H9 (cell line): ENCODE data around the gene PRODH. TPM values are rescaled to one million over a fixed set of nuclear protein-coding genes. Genes with fewer than 3 reads are reported as not detected.
A peak's percentile ranks its signal among the peaks of the same experiment; 100 is the strongest.
"Not testable (repeated sequence)": the region's sequence is repeated elsewhere in the genome, so short reads cannot be mapped to it uniquely, and the experiment has no call there.

ENCODE experiments used
- DNase-seq: peaks from one replicate; pipeline ENCODE4 v3.0.0-alpha.2; 2017
- H2AFZ ChIP-seq: one replicate; pipeline ENCODE4 v1.6.1; 2013; ENCODE audit warnings: mild to moderate bottlenecking, low read length, control low read depth, moderate library complexity
- H2AK5ac ChIP-seq: 2 replicates; pipeline ENCODE4 v1.6.1; 2013; ENCODE audit warnings: low read length, control low read depth, mixed read lengths; ENCODE audit not compliant: insufficient read length
- H2BK120ac ChIP-seq: one replicate; pipeline ENCODE4 v1.6.1; 2013; ENCODE audit warnings: low read depth, mild to moderate bottlenecking, low read length, control low read depth, inconsistent platforms; ENCODE audit not compliant: poor library complexity, severe bottlenecking
- H2BK12ac ChIP-seq: 2 replicates; pipeline ENCODE4 v1.6.1; 2013; ENCODE audit warnings: low read length, control low read depth, mixed read lengths, low read depth; ENCODE audit not compliant: insufficient read length
- H2BK15ac ChIP-seq: 2 replicates; pipeline ENCODE4 v1.6.1; 2013; ENCODE audit warnings: low read depth, low read length, control low read depth
- H2BK20ac ChIP-seq: one replicate; pipeline ENCODE4 v1.6.1; 2013; ENCODE audit warnings: low read depth, mild to moderate bottlenecking, low read length, control low read depth, inconsistent platforms; ENCODE audit not compliant: poor library complexity, severe bottlenecking
- H2BK5ac ChIP-seq: 2 replicates; pipeline ENCODE4 v1.6.1; 2013; ENCODE audit warnings: low read length, control low read depth, mixed read lengths; ENCODE audit not compliant: insufficient read length
- H3K14ac ChIP-seq: 2 replicates; pipeline ENCODE4 v1.6.1; 2013; ENCODE audit warnings: low read length, control low read depth; ENCODE audit not compliant: insufficient read depth
- H3K18ac ChIP-seq: 2 replicates; pipeline ENCODE4 v1.6.1; 2013; ENCODE audit warnings: low read depth, mild to moderate bottlenecking, mixed read lengths, low read length, control low read depth; ENCODE audit not compliant: insufficient read length
- H3K23ac ChIP-seq: 2 replicates; pipeline ENCODE4 v1.6.1; 2013; ENCODE audit warnings: low read length, control low read depth, mixed read lengths, low read depth; ENCODE audit not compliant: insufficient read length
- H3K23me2 ChIP-seq: 2 replicates; pipeline ENCODE4 v1.6.1; 2013; ENCODE audit warnings: low read depth, mild to moderate bottlenecking, mixed read lengths, low read length, control low read depth; ENCODE audit not compliant: insufficient read length, poor library complexity, severe bottlenecking
- H3K27ac ChIP-seq: 2 replicates; pipeline ENCODE4 v1.5.1; 2013; ENCODE audit warnings: low read length, control low read depth, mixed read lengths, low read depth; ENCODE audit not compliant: insufficient read length
- H3K27me3 ChIP-seq: 2 replicates; pipeline ENCODE4 v1.6.1; 2013; ENCODE audit warnings: low read length, control low read depth, inconsistent platforms; ENCODE audit not compliant: insufficient read depth
- H3K4ac ChIP-seq: 2 replicates; pipeline ENCODE4 v1.6.1; 2013; ENCODE audit warnings: low read depth, mild to moderate bottlenecking, control low read depth, inconsistent platforms, low read length, moderate library complexity
- H3K4me1 ChIP-seq: 2 replicates; pipeline ENCODE4 v1.6.1; 2013; ENCODE audit warnings: low read length, control low read depth, inconsistent platforms; ENCODE audit not compliant: insufficient read depth
- H3K4me2 ChIP-seq: 2 replicates; pipeline ENCODE4 v1.6.1; 2013; ENCODE audit warnings: low read length, control low read depth, mixed read lengths; ENCODE audit not compliant: insufficient read length, insufficient read depth
- H3K56ac ChIP-seq: 2 replicates; pipeline ENCODE4 v1.6.1; 2013; ENCODE audit warnings: low read depth, mild to moderate bottlenecking, mixed read lengths, low read length, control low read depth; ENCODE audit not compliant: insufficient read length
- H3K79me1 ChIP-seq: 2 replicates; pipeline ENCODE4 v1.6.1; 2013; ENCODE audit warnings: low read depth, mild to moderate bottlenecking, moderate library complexity, low read length, control low read depth, inconsistent platforms; ENCODE audit not compliant: insufficient read depth, poor library complexity, severe bottlenecking
- H3K79me2 ChIP-seq: 2 replicates; pipeline ENCODE4 v1.6.1; 2013; ENCODE audit warnings: low read length, control low read depth, inconsistent platforms; ENCODE audit not compliant: insufficient read depth
- H3K9ac ChIP-seq: 2 replicates; pipeline ENCODE4 v1.6.1; 2013; ENCODE audit warnings: low read length, control low read depth, mixed read lengths; ENCODE audit not compliant: insufficient read length; ENCODE audit errors: extremely low read depth
- H3K9me3 ChIP-seq: one replicate; pipeline ENCODE4 v1.6.1; 2013; ENCODE audit warnings: low read depth, low read length, inconsistent platforms; ENCODE audit not compliant: control insufficient read depth
- H3T11ph ChIP-seq: one replicate; pipeline ENCODE4 v1.6.1; 2013; ENCODE audit warnings: mild to moderate bottlenecking, low read length, control low read depth, inconsistent platforms
- H4K20me1 ChIP-seq: one replicate; pipeline ENCODE4 v1.6.1; 2013; ENCODE audit not compliant: control insufficient read depth, insufficient read length, insufficient read depth
- H4K5ac ChIP-seq: 2 replicates; pipeline ENCODE4 v1.6.1; 2013; ENCODE audit warnings: low read depth, mild to moderate bottlenecking, mixed read lengths, low read length, control low read depth; ENCODE audit not compliant: insufficient read length
- H4K8ac ChIP-seq: replicated peaks from 2 replicates; pipeline ENCODE4 v1.6.1; 2013; ENCODE audit warnings: low read length, control low read depth, mixed read lengths, low read depth; ENCODE audit not compliant: insufficient read length
- H4K91ac ChIP-seq: 2 replicates; pipeline ENCODE4 v1.6.1; 2013; ENCODE audit warnings: low read depth, mild to moderate bottlenecking, moderate library complexity, mixed read lengths, low read length, control low read depth; ENCODE audit not compliant: insufficient read length
- H3K27ac Mint-ChIP-seq, 3 experiments: 2 replicates in 2 of 3; 3 replicates in 1 of 3; pipeline ENCODE4 v1.8.0; 2020 to 2021; ENCODE audit warnings: mixed read lengths in 3 of 3, mild to moderate bottlenecking in 1 of 3, moderate library complexity in 1 of 3
- H3K27me3 Mint-ChIP-seq: 2 replicates; pipeline ENCODE4 v1.8.0; 2021; ENCODE audit warnings: low read depth, mild to moderate bottlenecking, moderate library complexity, mixed read lengths
- H3K36me3 Mint-ChIP-seq, 3 experiments: 2 replicates in 2 of 3; 3 replicates in 1 of 3; pipeline ENCODE4 v1.8.0; 2020 to 2021; ENCODE audit warnings: low read depth in 3 of 3, mixed read lengths in 3 of 3; ENCODE audit not compliant: insufficient read depth in 1 of 3
- H3K4me1 Mint-ChIP-seq, 2 experiments: 2 replicates each; pipeline ENCODE4 v1.8.0; 2020; ENCODE audit warnings: mixed read lengths in 2 of 2
- H3K4me3 Mint-ChIP-seq, 2 experiments: 2 replicates in 1 of 2; 3 replicates in 1 of 2; pipeline ENCODE4 v1.8.0; 2020 to 2021; ENCODE audit warnings: mild to moderate bottlenecking in 2 of 2, mixed read lengths in 2 of 2, moderate library complexity in 1 of 2
- H3K9me3 Mint-ChIP-seq, 2 experiments: 2 replicates in 1 of 2; 3 replicates in 1 of 2; pipeline ENCODE4 v1.8.0; 2020; ENCODE audit warnings: mild to moderate bottlenecking in 2 of 2, mixed read lengths in 2 of 2, moderate library complexity in 1 of 2
- WGBS: extraction: QIAGEN DNeasy Blood & Tissue Kit; methylation state at CpG from one replicate; pipeline ENCODE4 v1.1.7; 2013; ENCODE audit warnings: missing lambda C conversion rate, low lambda C conversion rate, mixed read lengths; ENCODE audit not compliant: insufficient read length; ENCODE audit errors: extremely low coverage; 5-methylcytosine and 5-hydroxymethylcytosine counted together
- total RNA-seq: library from RNA; stranded (reverse); gene quantifications from 2 replicates; pipeline ENCODE4 v1.2.1, GENCODE V29; 2021
- TF ChIP-seq, protein P1 (sequence below): fragments of 200-600 bp; sonication (generic); conservative IDR thresholded peaks from 3 replicates; pipeline ENCODE4 v1.8.0; 2021; ENCODE audit warnings: antibody characterized with exemption, mild to moderate bottlenecking

The PRODH gene
- total RNA-seq, 1 experiment from 2014 or later, result 51.2 TPM

DNA sequence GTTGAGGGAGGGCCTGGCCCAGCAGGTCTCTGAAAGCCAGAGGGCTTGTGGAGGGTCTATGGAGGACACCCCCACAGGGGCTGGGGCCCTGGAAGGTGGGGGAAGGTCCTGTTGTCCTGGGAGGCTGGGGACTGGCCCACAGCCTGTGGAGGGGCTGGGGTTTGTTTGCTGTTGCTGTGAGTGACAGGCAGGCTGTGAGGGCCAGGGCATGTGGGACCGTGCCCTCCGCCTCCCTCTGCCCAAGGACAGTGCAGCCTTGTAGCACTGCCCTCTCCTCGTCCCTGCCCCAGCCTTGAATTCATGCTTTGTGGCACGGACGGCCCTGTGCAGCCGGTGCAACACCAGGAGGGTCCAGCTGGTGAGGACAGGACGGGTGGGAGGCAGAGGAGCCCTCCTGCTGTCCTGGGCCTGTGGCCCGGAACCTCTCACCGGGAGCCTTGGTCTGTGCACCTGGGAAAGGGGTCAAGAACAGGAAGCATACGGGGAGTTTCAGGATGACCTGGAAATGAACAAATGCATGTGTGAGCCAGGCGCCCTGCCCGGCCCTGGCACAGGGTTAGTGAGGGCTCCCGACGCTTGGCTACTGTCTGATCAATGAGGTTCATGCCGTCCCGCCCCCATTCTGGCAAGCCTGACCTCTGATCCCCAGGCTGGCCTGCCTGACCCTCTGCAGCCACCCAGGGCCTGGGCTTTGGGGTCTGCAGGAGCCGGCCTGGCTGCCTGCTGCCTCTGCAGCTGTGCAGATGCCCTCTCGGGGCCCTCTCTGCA is 37.4 kb upstream of the PRODH start:
- H4K20me1 ChIP-seq, result no peaks in the 10 kb centered on the region
- no peak overlapping the region for H3K27ac ChIP-seq
- Mint-ChIP-seq H3K36me3 (peaks cover 0 to 9% (median 8%) of the 10 kb centered on the region in 3 experiments; a peak in 3 of 7 replicates), H3K27ac (peak overlapping the region in 1 of 3 experiments; percentile 62; a peak in 1 of 7 replicates), H3K9me3 (peaks cover 0 to 2% of the 10 kb centered on the region in 2 experiments; a peak in 1 of 5 replicates), H3K27me3 (no peaks in the 10 kb centered on the region; the same call in 1 of the 2 replicates), H3K4me1 (peaks cover 4 to 9% of the 10 kb centered on the region in 2 experiments; a peak in 3 of 4 replicates), H3K4me3 (no peak overlapping the region)
- H3K56ac ChIP-seq, result no peak overlapping the region
- H3K23ac ChIP-seq, result no peak overlapping the region
- no peaks in the 10 kb centered on the region for H3K79me1 ChIP-seq
- no peak overlapping the region for H2BK20ac ChIP-seq
- no peak overlapping the region for H2AFZ ChIP-seq
- no peak overlapping the region for H2BK120ac ChIP-seq
- no peak overlapping the region for H2BK12ac ChIP-seq
- TF ChIP-seq, protein P1, sequence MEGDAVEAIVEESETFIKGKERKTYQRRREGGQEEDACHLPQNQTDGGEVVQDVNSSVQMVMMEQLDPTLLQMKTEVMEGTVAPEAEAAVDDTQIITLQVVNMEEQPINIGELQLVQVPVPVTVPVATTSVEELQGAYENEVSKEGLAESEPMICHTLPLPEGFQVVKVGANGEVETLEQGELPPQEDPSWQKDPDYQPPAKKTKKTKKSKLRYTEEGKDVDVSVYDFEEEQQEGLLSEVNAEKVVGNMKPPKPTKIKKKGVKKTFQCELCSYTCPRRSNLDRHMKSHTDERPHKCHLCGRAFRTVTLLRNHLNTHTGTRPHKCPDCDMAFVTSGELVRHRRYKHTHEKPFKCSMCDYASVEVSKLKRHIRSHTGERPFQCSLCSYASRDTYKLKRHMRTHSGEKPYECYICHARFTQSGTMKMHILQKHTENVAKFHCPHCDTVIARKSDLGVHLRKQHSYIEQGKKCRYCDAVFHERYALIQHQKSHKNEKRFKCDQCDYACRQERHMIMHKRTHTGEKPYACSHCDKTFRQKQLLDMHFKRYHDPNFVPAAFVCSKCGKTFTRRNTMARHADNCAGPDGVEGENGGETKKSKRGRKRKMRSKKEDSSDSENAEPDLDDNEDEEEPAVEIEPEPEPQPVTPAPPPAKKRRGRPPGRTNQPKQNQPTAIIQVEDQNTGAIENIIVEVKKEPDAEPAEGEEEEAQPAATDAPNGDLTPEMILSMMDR, result no peak
- DNase-seq, result no peak
- no peak overlapping the region for H3K4ac ChIP-seq
- H4K5ac ChIP-seq, result no peak overlapping the region
- no peaks in the 10 kb centered on the region for H3K79me2 ChIP-seq
- no peak overlapping the region for H2BK15ac ChIP-seq
- no peak overlapping the region; the same call in 1 of the 2 replicates for H3K14ac ChIP-seq
- H2AK5ac ChIP-seq, result no peak overlapping the region
- H3K4me1 ChIP-seq, result no peaks in the 10 kb centered on the region; the same call in 1 of the 2 replicates
- no peak overlapping the region for H3K9ac ChIP-seq
- no peak overlapping the region for H3K4me2 ChIP-seq
- no peak overlapping the region for H3T11ph ChIP-seq
- no peaks in the 10 kb centered on the region for H3K9me3 ChIP-seq
- no peak overlapping the region for H2BK5ac ChIP-seq
- H4K8ac ChIP-seq, result no peak overlapping the region
- H4K91ac ChIP-seq, result no peak overlapping the region
- no peak overlapping the region for H3K18ac ChIP-seq
- H3K27me3 ChIP-seq, result no peaks in the 10 kb centered on the region
- no CpG with 5 or more reads among the region's 18 CpGs for WGBS
- no peaks in the 10 kb centered on the region for H3K23me2 ChIP-seq

DNA sequence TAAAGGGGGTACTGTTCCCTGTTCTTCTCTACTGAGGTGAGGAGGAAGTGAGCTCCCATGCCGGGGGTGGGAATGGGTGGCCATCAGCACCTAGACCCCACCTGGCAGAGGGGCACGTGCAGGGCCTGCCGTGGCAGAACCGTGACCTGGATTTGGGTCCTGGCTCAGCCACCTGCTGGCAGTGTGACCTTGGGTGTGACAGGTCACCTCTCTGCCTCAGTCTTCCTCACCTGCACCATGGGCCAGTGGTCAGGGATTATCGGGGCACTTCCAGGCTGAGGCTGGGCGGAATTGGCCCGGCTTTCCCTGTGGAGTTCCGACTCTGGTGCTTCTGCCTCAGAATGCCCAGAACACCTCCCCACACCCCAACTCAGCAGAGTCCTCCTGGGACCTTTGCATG is 36.5 kb upstream of the PRODH start:
- not testable (repeated sequence) for H3K9me3 Mint-ChIP-seq, H3K79me2 ChIP-seq, H3K23ac ChIP-seq, H3K56ac ChIP-seq, H3K4me1 ChIP-seq, H3K27me3 Mint-ChIP-seq, H2BK12ac ChIP-seq, H3K9ac ChIP-seq, H3K27ac Mint-ChIP-seq, H2AFZ ChIP-seq, H4K91ac ChIP-seq, H2AK5ac ChIP-seq, H3K79me1 ChIP-seq, H3K4me3 Mint-ChIP-seq, H3K23me2 ChIP-seq, H3T11ph ChIP-seq, H3K9me3 ChIP-seq, H4K8ac ChIP-seq, H3K27ac ChIP-seq, H2BK15ac ChIP-seq, H4K5ac ChIP-seq, H3K36me3 Mint-ChIP-seq, H3K4me2 ChIP-seq, H2BK5ac ChIP-seq, H3K4ac ChIP-seq, H2BK20ac ChIP-seq, H4K20me1 ChIP-seq, H3K27me3 ChIP-seq, DNase-seq, H3K14ac ChIP-seq, H2BK120ac ChIP-seq, H3K18ac ChIP-seq
- WGBS, result no CpG with 5 or more reads among the region's 8 CpGs
- peaks cover 6 to 12% of the 10 kb centered on the region in 2 experiments for H3K4me1 Mint-ChIP-seq
